GM21515 (cell line): Measurements from ENCODE around the gene GPC5.
"Not testable (repeated sequence)": the region's sequence is repeated elsewhere in the genome, so short reads cannot be mapped to it uniquely, and the experiment has no call there.

Experiments used
- ATAC-seq: cut with Tn5 transposase; IDR thresholded peaks from one replicate; pipeline ENCODE4 v1.9.1; 2021; ENCODE audit not compliant: unreplicated experiment

GPC5 gene

GRCh38 chr13:92679602-92680001 is 1281.2 kb downstream of the GPC5 start:
- ATAC-seq = no peak

- no peak for ATAC-seq
Measured at GRCh38 chr13:92681239-92681638, 1282.8 kb downstream of the GPC5 start.

- no peak for ATAC-seq
Measured at GRCh38 chr13:92682832-92683517, 1284.6 kb downstream of the GPC5 start.

- ATAC-seq = no peak
Measured at GRCh38 chr13:92694047-92694446, 1295.6 kb downstream of the GPC5 start.

- not testable (repeated sequence) for ATAC-seq
Measured at GRCh38 chr13:92695827-92696226, 1297.4 kb downstream of the GPC5 start.

GRCh38 chr13:92716749-92717148 is 1318.3 kb downstream of the GPC5 start:
- ATAC-seq = no peak

- no peak for ATAC-seq
Measured at GRCh38 chr13:92717857-92718256, 1319.4 kb downstream of the GPC5 start.

- ATAC-seq = no peak
Measured at GRCh38 chr13:92719868-92720267, 1321.4 kb downstream of the GPC5 start.

GRCh38 chr13:92721620-92722019 is 1323.2 kb downstream of the GPC5 start:
- no peak for ATAC-seq

GRCh38 chr13:92727118-92727517 is 1328.7 kb downstream of the GPC5 start:
- ATAC-seq = no peak

GRCh38 chr13:92734068-92734467 is 1335.6 kb downstream of the GPC5 start:
- no peak for ATAC-seq

GRCh38 chr13:92734545-92734944 is 1336.1 kb downstream of the GPC5 start:
- ATAC-seq = no peak

GRCh38 chr13:92735909-92736308 is 1337.5 kb downstream of the GPC5 start:
- ATAC-seq = no peak

- ATAC-seq = no peak
Measured at GRCh38 chr13:92739306-92739818, 1340.9 kb downstream of the GPC5 start.

GRCh38 chr13:92743992-92744391 is 1345.6 kb downstream of the GPC5 start:
- ATAC-seq = no peak

GRCh38 chr13:92745258-92745657 is 1346.8 kb downstream of the GPC5 start:
- ATAC-seq = no peak

GRCh38 chr13:92752705-92753104 is 1354.3 kb downstream of the GPC5 start:
- not testable (repeated sequence) for ATAC-seq

GRCh38 chr13:92761710-92762109 is 1363.3 kb downstream of the GPC5 start:
- ATAC-seq = no peak

- ATAC-seq = no peak
Measured at GRCh38 chr13:92767468-92767867, 1369.0 kb downstream of the GPC5 start.

- ATAC-seq = no peak
Measured at GRCh38 chr13:92768602-92769001, 1370.2 kb downstream of the GPC5 start.

GRCh38 chr13:92769046-92769445 is 1370.6 kb downstream of the GPC5 start:
- no peak for ATAC-seq

GRCh38 chr13:92775658-92776057 is 1377.2 kb downstream of the GPC5 start:
- ATAC-seq = no peak
